Hepatocyte (in vitro differentiated cells): ENCODE data around the gene ACOX3. TPM values are rescaled to one million over a fixed set of nuclear protein-coding genes. Genes with fewer than 3 reads are reported as not detected.

Experiments used
- DNase-seq: peaks from one replicate; pipeline ENCODE4 v3.0.0-alpha.2; 2016; ENCODE audit warnings: low spot score
- H2AFZ ChIP-seq: fragments of 200-600 bp; sonication (generic); 2 replicates; pipeline ENCODE4 v1.6.0; 2016; ENCODE audit warnings: antibody characterized with exemption, mild to moderate bottlenecking
- H3K27ac ChIP-seq: fragments of 200-600 bp; sonication (generic); 2 replicates; pipeline ENCODE4 v1.5.1; 2016; ENCODE audit warnings: mild to moderate bottlenecking
- H3K27me3 ChIP-seq: fragments of 200-600 bp; sonication (generic); 2 replicates; pipeline ENCODE4 v1.6.1; 2016
- H3K36me3 ChIP-seq: fragments of 200-600 bp; sonication (generic); replicated peaks from 2 replicates; pipeline ENCODE4 v1.5.1; 2016; ENCODE audit warnings: low read depth; ENCODE audit not compliant: insufficient read depth
- H3K4me1 ChIP-seq: fragments of 200-600 bp; sonication (generic); 2 replicates; pipeline ENCODE4 v1.5.1; 2016; ENCODE audit warnings: mild to moderate bottlenecking, moderate library complexity; ENCODE audit not compliant: insufficient read depth
- H3K4me2 ChIP-seq: fragments of 200-600 bp; sonication (generic); 2 replicates; pipeline ENCODE4 v1.6.0; 2016
- H3K4me3 ChIP-seq: fragments of 200-600 bp; sonication (generic); 2 replicates; pipeline ENCODE4 v1.5.1; 2016; ENCODE audit warnings: mild to moderate bottlenecking
- H3K79me2 ChIP-seq: fragments of 200-600 bp; sonication (generic); 2 replicates; pipeline ENCODE4 v1.6.0; 2017; ENCODE audit warnings: mild to moderate bottlenecking
- H3K9me2 ChIP-seq: fragments of 200-600 bp; sonication (generic); replicated peaks from 2 replicates; pipeline ENCODE4 v1.6.0; 2017; ENCODE audit warnings: mild to moderate bottlenecking; ENCODE audit not compliant: insufficient read depth
- H3K9me3 ChIP-seq: fragments of 200-600 bp; sonication (generic); 2 replicates; pipeline ENCODE4 v1.5.1; 2016; ENCODE audit warnings: low read depth, mild to moderate bottlenecking
- H4K20me1 ChIP-seq: fragments of 200-600 bp; sonication (generic); 2 replicates; pipeline ENCODE4 v1.6.0; 2016; ENCODE audit warnings: mild to moderate bottlenecking; ENCODE audit not compliant: insufficient read depth, poor library complexity, severe bottlenecking
- CTCF ChIP-seq: fragments of 200-600 bp; sonication (generic); IDR thresholded peaks from 2 replicates; pipeline ENCODE4 v1.5.1; 2016; ENCODE audit warnings: antibody characterized with exemption, mild to moderate bottlenecking; ENCODE audit not compliant: poor library complexity
- EZH2 ChIP-seq: fragments of 200-600 bp; sonication (generic); IDR thresholded peaks from 2 replicates; pipeline ENCODE4 v1.6.1; 2016; ENCODE audit warnings: antibody characterized with exemption, mild to moderate bottlenecking, borderline replicate concordance
- EZH2phosphoT487 ChIP-seq: fragments of 200-600 bp; sonication (generic); IDR thresholded peaks from one replicate; pipeline ENCODE4 v1.6.1; 2018; ENCODE audit warnings: antibody characterized with exemption, mild to moderate bottlenecking, low read depth, moderate library complexity; ENCODE audit not compliant: unreplicated experiment, severe bottlenecking
- WGBS: methylation state at CpG from one replicate; pipeline ENCODE4 v1.1.6; 2016; ENCODE audit warnings: low lambda C conversion rate; ENCODE audit errors: missing lambda C conversion rate; 5-methylcytosine and 5-hydroxymethylcytosine counted together
- polyA plus RNA-seq: library from polyadenylated mRNA; unstranded; fragments of >200 nt; fragmentation: Nextera tagmentation; extraction: Ambion mirVana; gene quantifications from 2 replicates; pipeline ENCODE4 v1.2.1, GENCODE V29; 2016
- total RNA-seq: library from RNA; depleted of rRNA; stranded (reverse); fragments of >200 nt; gene quantifications from 2 replicates; pipeline ENCODE4 v1.2.3, GENCODE V29; 2014

ACOX3 gene
- total and polyA plus RNA-seq, 2 experiments from 2014 or later: 17.6 to 22.5 TPM

- DNase-seq: no peak
- no peak overlapping the region for H2AFZ ChIP-seq
- H3K4me2 ChIP-seq: no peak overlapping the region
- H3K27me3 ChIP-seq: no peaks in the 10 kb centered on the region
- no peaks in the 10 kb centered on the region for H3K9me2 ChIP-seq
- H3K9me3 ChIP-seq: no peaks in the 10 kb centered on the region
- H3K4me3 ChIP-seq: no peak overlapping the region
- H3K4me1 ChIP-seq: peaks cover 26% of the 10 kb centered on the region
- TF ChIP-seq EZH2 (no peak), CTCF (no peak), EZH2phosphoT487 (no peak)
- H4K20me1 ChIP-seq: no peaks in the 10 kb centered on the region
- no peaks in the 10 kb centered on the region for H3K36me3 ChIP-seq
- H3K79me2 ChIP-seq: no peaks in the 10 kb centered on the region
- H3K27ac ChIP-seq: no peak overlapping the region
- WGBS: 97% methylated on average over 12 of the region's 14 CpGs
These were observed 29.0 kb upstream of the ACOX3 start for GRCh38 chr4:8469550-8469949.

GRCh38 chr4:8468746-8469535 lies 28.4 kb upstream of the ACOX3 start:
- peak; percentile 84 for DNase-seq
- H3K9me2 ChIP-seq: no peaks in the 10 kb centered on the region
- H3K9me3 ChIP-seq: no peaks in the 10 kb centered on the region
- H3K4me3 ChIP-seq: no peak overlapping the region
- no peak for TF ChIP-seq EZH2
- peak; percentile 90 for TF ChIP-seq CTCF
- TF ChIP-seq EZH2phosphoT487: no peak
- H3K4me2 ChIP-seq: no peak overlapping the region
- H3K79me2 ChIP-seq: no peaks in the 10 kb centered on the region
- H3K27me3 ChIP-seq: no peaks in the 10 kb centered on the region
- H4K20me1 ChIP-seq: no peaks in the 10 kb centered on the region
- H3K27ac ChIP-seq: no peak overlapping the region
- no peaks in the 10 kb centered on the region for H3K36me3 ChIP-seq
- peaks cover 21% of the 10 kb centered on the region for H3K4me1 ChIP-seq
- H2AFZ ChIP-seq: no peak overlapping the region
- WGBS: 50% methylated on average over 21 of the region's 21 CpGs

- Histone ChIP-seq H3K4me2 (no peak overlapping the region), H3K36me3 (no peaks in the 10 kb centered on the region), H2AFZ (no peak overlapping the region), H3K27ac (no peak overlapping the region), H3K4me3 (no peak overlapping the region), H3K9me3 (no peaks in the 10 kb centered on the region), H4K20me1 (no peaks in the 10 kb centered on the region), H3K27me3 (no peaks in the 10 kb centered on the region), H3K9me2 (no peaks in the 10 kb centered on the region), H3K4me1 (peaks cover 3% of the 10 kb centered on the region), H3K79me2 (no peaks in the 10 kb centered on the region)
- WGBS: 93% methylated on average over 16 of the region's 18 CpGs
- DNase-seq: no peak
- TF ChIP-seq EZH2phosphoT487: no peak
- no peak for TF ChIP-seq CTCF
- no peak for TF ChIP-seq EZH2
These were observed 26.5 kb upstream of the ACOX3 start for GRCh38 chr4:8467016-8467415.
